ENCODE data around the gene ZNF521. TPM values are rescaled to one million over a fixed set of nuclear protein-coding genes. Genes with fewer than 3 reads are reported as not detected.

ZNF521 gene
- total and polyA plus RNA-seq, 10 of the 15 experiments (the other 5 are each of a cell fraction or from before 2014, with no cell fraction given), result 0.02 to 0.05 (median 0.04) TPM; not detected in 6

DNA sequence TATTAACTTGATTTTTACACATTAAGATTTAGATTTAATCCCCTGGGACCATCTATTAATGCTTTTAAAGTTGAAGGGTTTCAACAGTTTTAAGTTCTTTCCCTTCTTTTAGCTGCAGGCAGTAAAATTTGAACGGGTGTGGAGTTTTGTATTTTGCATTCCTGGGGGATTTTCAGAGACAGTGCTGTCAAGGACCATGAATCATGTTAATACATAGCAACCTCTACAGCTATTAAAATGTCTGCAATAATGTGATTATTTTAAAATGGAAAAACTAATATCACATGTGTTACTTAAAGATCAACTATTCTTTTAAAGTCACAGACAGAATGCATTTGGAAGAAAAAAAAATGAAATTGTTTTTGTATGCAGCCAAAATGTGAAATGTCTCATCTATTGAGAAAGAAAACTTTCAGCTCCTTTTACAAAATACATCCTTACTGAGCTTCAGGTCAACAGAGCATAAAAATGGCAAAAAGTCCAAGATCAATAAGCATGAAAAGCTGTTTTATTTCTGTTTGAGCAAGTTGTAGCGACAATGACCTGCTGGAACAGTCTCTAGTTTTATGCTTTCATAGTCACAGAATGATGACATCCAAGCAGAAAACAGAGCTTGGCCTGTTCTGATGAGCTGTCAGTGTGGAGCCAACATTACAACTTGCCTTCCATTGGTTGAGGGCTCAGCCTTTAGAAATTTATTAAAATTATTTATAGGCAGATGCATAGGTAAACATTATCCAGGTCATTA lies 21.6 kb upstream of the ZNF521 start:
- FAIRE-seq, result no peak
- H3K9me3 ChIP-seq (replicated peaks; ENCODE audit: control insufficient read depth, insufficient read depth, low read length), result no peaks in the 10 kb centered on the region
- intact Hi-C loops (cut with micrococcal nuclease; ENCODE audit: unreplicated experiment) (no loop called here), in situ Hi-C loops (cut with MboI) (no loop called here)
- TF ChIP-seq SP1 (IDR thresholded peaks at IDR 0.05; ENCODE audit: low read depth, low read length), result no peak
- no peak for TF ChIP-seq NR2C2 (IDR thresholded peaks at IDR 0.05; ENCODE audit: borderline replicate concordance, control insufficient read depth, insufficient read length, low read depth)
- no peak for TF ChIP-seq SIN3A (IDR thresholded peaks at IDR 0.05; ENCODE audit: low read depth, low read length)
- TF ChIP-seq POU2F2 (IDR thresholded peaks at IDR 0.05; ENCODE audit: borderline replicate concordance, low read depth, low read length), result no peak
- TF ChIP-seq CREB1 (IDR thresholded peaks at IDR 0.05; ENCODE audit: low read depth), result no peak
- TF ChIP-seq KLF5 (IDR thresholded peaks at IDR 0.05; ENCODE audit: partially characterized antibody), result no peak
- no peak for TF ChIP-seq IKZF1 (conservative IDR thresholded peaks at IDR 0.05)
- no peak for TF ChIP-seq CEBPB (IDR thresholded peaks at IDR 0.05; ENCODE audit: borderline replicate concordance in 1 of 2, low read depth in 2 of 2, low read length in 2 of 2)
- no peak for TF ChIP-seq CHD2 (IDR thresholded peaks at IDR 0.05; ENCODE audit: borderline replicate concordance, low read depth, low read length)
- no peak for TF ChIP-seq BCL11A (IDR thresholded peaks at IDR 0.05; ENCODE audit: low read depth, low read length)
- no peak for TF ChIP-seq BRCA1 (IDR thresholded peaks at IDR 0.05; ENCODE audit: low read depth, low read length)
- TF ChIP-seq CHD4 (IDR thresholded peaks at IDR 0.05), result no peak
- no peak for TF ChIP-seq SIX5 (IDR thresholded peaks at IDR 0.05; ENCODE audit: low read depth, low read length, severe bottlenecking)
- TF ChIP-seq SREBF1 (IDR thresholded peaks at IDR 0.05; ENCODE audit: low read length), result no peak
- TF ChIP-seq SMAD1 (IDR thresholded peaks at IDR 0.05; ENCODE audit: low read depth, partially characterized antibody), result no peak
- TF ChIP-seq YBX1 (IDR thresholded peaks at IDR 0.05), result no peak
- TF ChIP-seq, protein P1, sequence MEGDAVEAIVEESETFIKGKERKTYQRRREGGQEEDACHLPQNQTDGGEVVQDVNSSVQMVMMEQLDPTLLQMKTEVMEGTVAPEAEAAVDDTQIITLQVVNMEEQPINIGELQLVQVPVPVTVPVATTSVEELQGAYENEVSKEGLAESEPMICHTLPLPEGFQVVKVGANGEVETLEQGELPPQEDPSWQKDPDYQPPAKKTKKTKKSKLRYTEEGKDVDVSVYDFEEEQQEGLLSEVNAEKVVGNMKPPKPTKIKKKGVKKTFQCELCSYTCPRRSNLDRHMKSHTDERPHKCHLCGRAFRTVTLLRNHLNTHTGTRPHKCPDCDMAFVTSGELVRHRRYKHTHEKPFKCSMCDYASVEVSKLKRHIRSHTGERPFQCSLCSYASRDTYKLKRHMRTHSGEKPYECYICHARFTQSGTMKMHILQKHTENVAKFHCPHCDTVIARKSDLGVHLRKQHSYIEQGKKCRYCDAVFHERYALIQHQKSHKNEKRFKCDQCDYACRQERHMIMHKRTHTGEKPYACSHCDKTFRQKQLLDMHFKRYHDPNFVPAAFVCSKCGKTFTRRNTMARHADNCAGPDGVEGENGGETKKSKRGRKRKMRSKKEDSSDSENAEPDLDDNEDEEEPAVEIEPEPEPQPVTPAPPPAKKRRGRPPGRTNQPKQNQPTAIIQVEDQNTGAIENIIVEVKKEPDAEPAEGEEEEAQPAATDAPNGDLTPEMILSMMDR (IDR thresholded peaks at IDR 0.05 in 2 of 3, conservative IDR thresholded peaks at IDR 0.05 in 1 of 3; ENCODE audit: control insufficient read depth in 2 of 3, extremely low read depth in 1 of 3, insufficient read depth in 1 of 3, low read depth in 3 of 3, low read length in 3 of 3), result no peak
- H3K79me2 ChIP-seq (ENCODE audit: control insufficient read depth, insufficient read depth, low read length), result no peaks in the 10 kb centered on the region
- H3K4me1 ChIP-seq (ENCODE audit: control insufficient read depth, insufficient read depth, low read length), result no peaks in the 10 kb centered on the region
- ChIA-PET POLR2A (no interaction called here), SMC1A (ENCODE audit: uncharacterized antibody, unreplicated experiment) (interaction anchor here (1.6 kb wide), 1 partner anchor 9 kb away, joined by 4 read pairs; no protein-coding TSS in a partner anchor), CTCF (no interaction called here), RAD21 (ENCODE audit: unreplicated experiment) (no interaction called here)
- no peak for ATAC-seq
- 28% methylated on average over 2 of the region's 2 CpGs for WGBS (ENCODE audit: insufficient coverage, insufficient replicate concordance, low lambda C conversion rate, missing lambda C conversion rate)
- H3K27ac ChIP-seq (ENCODE audit: control insufficient read depth, insufficient read depth), result no peak overlapping the region
- no peak overlapping the region for H3K4me3 ChIP-seq
- DNase-seq (ENCODE audit: low read depth, low spot score), result no peak
- H2AFZ ChIP-seq (ENCODE audit: control insufficient read depth, low read depth, low read length), result no peak overlapping the region
- no peaks in the 10 kb centered on the region for H4K20me1 ChIP-seq (ENCODE audit: control insufficient read depth, insufficient read depth)
- no peak overlapping the region for H3K4me2 ChIP-seq (ENCODE audit: control insufficient read depth, insufficient read depth)
- H3K27me3 ChIP-seq (replicated peaks in 1 of 2; ENCODE audit: control insufficient read depth in 2 of 2, insufficient read depth in 2 of 2, low read length in 1 of 2), result no peaks in the 10 kb centered on the region
- BruUV-seq (replicated peaks), result no TSS peak
- H3K9ac ChIP-seq (ENCODE audit: control insufficient read depth, insufficient read depth, low read length), result no peak overlapping the region
- no peaks in the 10 kb centered on the region for H3K36me3 ChIP-seq (ENCODE audit: control insufficient read depth in 2 of 2, insufficient read depth in 2 of 2, low read length in 1 of 2)
